Suprapubic skin (tissue), 4 donors: Measurements from ENCODE around the gene DCAF17.

Experiments used
- CTCF ChIP-seq, 2 donors: fragments of 200-600 bp in 1 of 2; fragments of 450-650 bp in 1 of 2; sonication (generic) in 1 of 2; IDR thresholded peaks; one replicate each; pipeline ENCODE4 v1.5.1; 2016 to 2019; ENCODE audit warnings: antibody characterized with exemption in 2 of 2, mild to moderate bottlenecking in 1 of 2, moderate library complexity in 1 of 2
- EP300 ChIP-seq: sonication (generic); formaldehyde crosslinking; IDR thresholded peaks from one replicate; pipeline ENCODE4 v1.6.1; 2017; ENCODE audit warnings: antibody characterized with exemption
- POLR2A ChIP-seq, 2 donors: fragments of 450-650 bp; IDR thresholded peaks; one replicate each; pipeline ENCODE4 v1.6.1; 2017; ENCODE audit warnings: antibody characterized with exemption in 2 of 2, mild to moderate bottlenecking in 2 of 2, moderate library complexity in 2 of 2
- POLR2AphosphoS5 ChIP-seq, 3 donors: sonication (generic); formaldehyde crosslinking; IDR thresholded peaks; one replicate each; pipeline ENCODE4 v1.6.1; 2017; ENCODE audit warnings: antibody characterized with exemption in 3 of 3

- TF ChIP-seq POLR2A (IDR thresholded peaks at IDR 0.05) (no peak), CTCF (IDR thresholded peaks at IDR 0.05) (no peak), POLR2AphosphoS5 (IDR thresholded peaks at IDR 0.05) (no peak), EP300 (no peak)
These were observed 23.4 kb upstream of the DCAF17 start for GRCh38 chr2:171410624-171411023.
